CD4-positive, alpha-beta T cell treated with Interleukin-6 for 4 hours (primary cell): ENCODE measurements around the gene SNRPD1.
"Not testable (repeated sequence)": the region's sequence is repeated elsewhere in the genome, so short reads cannot be mapped to it uniquely, and the experiment has no call there.

Experiments
- DNase-seq: peaks from one replicate; pipeline ENCODE4 v3.0.0-alpha.2; 2020; ENCODE audit warnings: mixed read lengths

The SNRPD1 gene

GRCh38 chr18:21638822-21639221, 26.7 kb downstream of the SNRPD1 start:
- DNase-seq: no peak

DNA sequence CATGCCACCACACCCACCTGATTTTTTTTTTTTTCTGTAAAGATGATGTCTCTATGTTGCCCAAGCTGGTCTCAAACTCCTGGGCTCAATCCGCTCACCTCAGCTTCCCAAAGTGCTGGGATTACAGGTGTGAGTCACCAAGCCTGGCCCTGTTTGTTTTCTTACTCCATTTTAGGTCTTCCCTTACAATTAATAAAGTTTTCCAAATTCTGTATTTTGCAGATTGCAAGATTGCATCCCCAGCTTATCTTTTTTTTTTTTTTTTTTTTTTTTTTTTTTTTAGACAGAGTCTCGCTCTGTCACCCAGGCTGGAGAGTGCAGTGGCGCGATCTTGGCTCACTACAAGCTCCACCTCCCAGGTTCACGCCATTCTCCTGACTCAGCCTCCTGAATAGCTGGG, 28.3 kb downstream of the SNRPD1 start:
- DNase-seq: not testable (repeated sequence)

- DNase-seq: no peak
Measured at GRCh38 chr18:21650311-21650710, 38.2 kb downstream of the SNRPD1 start.

DNA sequence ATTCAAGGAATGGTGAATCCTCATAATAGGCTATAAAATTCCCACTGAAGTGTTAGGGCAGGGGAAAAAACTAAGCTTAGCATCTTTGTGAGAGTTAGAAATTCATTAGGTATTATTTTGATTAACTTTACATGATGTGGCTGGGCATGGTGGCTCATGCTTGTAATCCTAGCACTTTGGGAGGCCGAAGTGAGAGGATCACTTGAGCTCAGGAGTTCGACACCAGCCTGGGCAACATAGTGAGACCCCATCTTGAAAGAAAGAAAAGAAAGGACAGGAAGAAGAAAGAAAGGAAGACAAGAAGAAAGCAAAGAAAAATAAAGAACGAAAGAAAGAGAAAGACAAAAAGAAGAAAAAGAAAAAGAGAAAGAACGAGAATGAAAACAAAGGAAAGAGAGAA, 40.0 kb downstream of the SNRPD1 start:
- no peak for DNase-seq

DNA sequence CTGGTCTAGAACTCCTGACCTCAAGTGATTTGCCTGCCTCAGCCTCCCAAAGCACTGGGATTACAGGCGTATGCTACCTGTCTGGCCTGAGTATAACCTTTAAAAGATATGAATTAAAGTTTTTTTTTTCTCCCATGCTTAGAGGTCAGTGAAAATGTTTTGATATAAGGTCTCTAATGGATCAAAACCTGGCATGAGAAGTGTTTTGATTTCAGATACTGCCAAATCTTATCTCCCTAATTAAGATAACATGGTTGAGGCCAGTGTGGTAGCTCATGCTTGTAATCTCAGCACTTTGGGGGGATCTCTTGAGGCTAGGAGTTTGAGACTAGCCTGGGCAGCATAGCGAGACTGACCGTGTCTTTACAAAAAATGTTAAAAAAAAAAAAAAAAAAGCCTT, 41.2 kb downstream of the SNRPD1 start:
- no peak for DNase-seq

DNA sequence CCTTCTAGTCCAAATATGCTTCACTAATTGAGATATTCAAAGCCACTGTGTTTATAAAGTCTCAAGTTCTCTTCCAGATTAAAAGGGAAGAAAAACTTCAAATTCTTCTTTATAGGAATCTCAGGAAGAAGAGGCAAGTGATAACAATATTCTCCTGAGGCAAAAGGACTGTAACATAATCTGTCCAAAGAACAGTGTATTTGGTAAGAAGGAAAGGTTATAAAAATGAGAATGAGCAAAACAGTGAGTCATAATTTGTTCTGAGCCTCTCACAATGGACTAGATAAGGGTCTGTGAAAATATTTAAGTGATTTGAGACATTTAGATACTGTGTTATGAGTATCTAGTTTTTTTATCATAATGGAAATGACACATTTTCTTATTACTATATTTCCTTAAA, 44.3 kb downstream of the SNRPD1 start:
- DNase-seq: no peak

- DNase-seq: no peak
Measured at GRCh38 chr18:21660078-21660477, 48.0 kb downstream of the SNRPD1 start.

DNA sequence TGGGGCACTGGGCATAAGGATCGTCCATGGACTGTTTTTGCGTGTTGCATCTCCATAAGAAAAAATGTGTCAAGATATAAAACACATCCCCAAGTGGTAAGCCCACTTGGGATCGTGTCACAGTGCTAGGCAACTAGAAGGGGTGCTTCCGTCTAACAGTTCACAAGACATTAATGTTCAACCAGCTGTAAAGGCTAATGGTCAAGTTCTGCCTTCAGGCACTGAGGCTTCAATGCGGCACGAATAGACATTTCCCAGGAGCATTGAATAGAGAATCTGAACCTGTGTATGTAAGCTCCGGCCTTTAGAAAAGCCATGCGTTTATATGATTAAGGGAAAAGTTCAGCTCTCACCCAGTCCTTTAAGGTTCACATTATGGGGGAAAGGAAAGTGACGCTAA, 50.5 kb downstream of the SNRPD1 start:
- no peak for DNase-seq

GRCh38 chr18:21663578-21663977, 51.5 kb downstream of the SNRPD1 start:
- no peak for DNase-seq

GRCh38 chr18:21664069-21664468, 52.0 kb downstream of the SNRPD1 start:
- no peak for DNase-seq

- DNase-seq: no peak
Measured at GRCh38 chr18:21669736-21670285, 57.7 kb downstream of the SNRPD1 start.

- no peak for DNase-seq
Measured at GRCh38 chr18:21672521-21673267, 60.6 kb downstream of the SNRPD1 start.

DNA sequence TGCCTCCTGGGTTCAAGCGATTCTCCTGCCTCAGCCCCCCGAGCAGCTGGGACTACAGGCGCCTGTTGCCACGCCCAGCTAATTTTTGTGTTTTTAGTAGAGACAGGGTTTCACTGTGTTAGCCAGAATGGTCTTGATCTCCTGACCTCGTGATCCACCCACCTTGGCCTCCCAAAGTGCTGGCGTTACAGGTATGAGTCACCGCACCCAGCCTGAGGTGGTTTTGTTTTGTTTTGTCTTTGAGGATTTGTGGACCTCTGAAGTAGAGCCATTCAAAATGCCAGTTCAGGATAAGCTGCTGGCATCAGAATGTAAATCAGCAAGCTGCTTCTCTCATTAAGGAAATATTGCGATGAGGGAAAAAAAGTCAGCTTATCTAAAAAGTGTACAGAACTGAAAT, 63.2 kb downstream of the SNRPD1 start:
- not testable (repeated sequence) for DNase-seq

DNA sequence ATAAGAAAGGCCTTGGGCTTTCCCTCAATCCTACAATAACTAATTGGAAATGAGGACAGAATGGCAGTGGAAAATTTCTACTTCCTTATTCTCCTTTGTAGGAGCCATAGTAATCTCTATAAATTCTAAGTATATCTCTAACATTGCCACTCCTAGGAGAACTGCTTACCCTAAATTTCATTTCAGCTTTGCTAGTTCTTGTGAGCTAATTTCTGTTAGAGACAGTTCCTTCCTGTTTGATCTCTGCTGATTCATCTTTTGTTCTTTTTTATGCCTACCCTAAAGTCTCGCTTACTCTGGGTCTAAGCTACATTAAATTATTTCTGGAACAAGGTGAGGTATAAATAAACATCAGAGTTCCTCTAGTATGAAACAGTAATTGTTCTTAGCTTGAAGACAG, 66.7 kb downstream of the SNRPD1 start:
- DNase-seq: no peak

- DNase-seq: no peak
Measured at GRCh38 chr18:21680161-21680560, 68.0 kb downstream of the SNRPD1 start.

DNA sequence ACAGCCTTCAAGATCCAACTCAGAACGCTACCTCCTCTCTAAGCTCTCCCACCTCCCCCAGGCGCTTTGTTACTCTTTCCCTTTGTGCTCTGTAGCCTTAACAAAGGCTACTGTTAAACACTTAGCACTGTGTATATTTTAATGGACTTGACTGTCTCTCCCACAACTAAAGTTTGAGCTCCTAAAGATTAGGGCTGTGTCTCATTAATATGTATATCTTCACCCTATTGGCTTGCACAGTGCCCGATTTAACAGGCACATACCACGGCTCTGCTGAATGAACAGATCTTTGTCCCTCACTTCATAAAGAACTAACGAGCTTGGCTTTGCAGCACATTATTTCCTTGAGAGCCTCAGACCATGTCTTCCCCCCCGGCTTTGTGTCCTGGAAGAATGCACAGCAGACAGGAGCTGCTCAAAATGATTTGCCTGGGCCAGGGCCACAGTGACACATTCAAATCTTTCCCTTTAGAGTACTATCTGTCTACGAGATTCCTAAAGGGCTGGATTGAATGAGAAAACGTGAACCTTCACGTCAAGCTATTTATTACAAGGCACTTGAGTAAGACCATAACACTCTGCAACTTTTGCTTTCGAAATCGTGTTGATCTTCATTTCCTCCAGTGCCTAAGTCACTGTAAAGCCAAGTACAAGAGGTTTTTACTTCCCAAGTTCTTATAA, 70.4 kb downstream of the SNRPD1 start:
- DNase-seq: peak; percentile 34
